ACC112 (cell line): Measurements from ENCODE around the gene KLRF1.
"Not testable (repeated sequence)": the region's sequence is repeated elsewhere in the genome, so short reads cannot be mapped to it uniquely, and the experiment has no call there.

Experiments used
- H2AFZ ChIP-seq: fragments of 200-600 bp; sonication (generic); one replicate; pipeline ENCODE4 v1.6.0; 2017; ENCODE audit warnings: antibody characterized with exemption, low read length; ENCODE audit not compliant: unreplicated experiment
- H3K27ac ChIP-seq: fragments of 200-600 bp; sonication (generic); 2 replicates; pipeline ENCODE4 v1.5.1; 2014; ENCODE audit warnings: low read depth, mild to moderate bottlenecking, antibody characterized with exemption, low read length, moderate library complexity
- H3K27me3 ChIP-seq: fragments of 200-600 bp; sonication (generic); 2 replicates; pipeline ENCODE4 v1.6.1; 2014; ENCODE audit warnings: mild to moderate bottlenecking, antibody characterized with exemption, low read length, moderate library complexity, mixed read lengths; ENCODE audit not compliant: insufficient read depth
- H3K36me3 ChIP-seq: fragments of 200-600 bp; sonication (generic); 2 replicates; pipeline ENCODE4 v1.6.1; 2016; ENCODE audit warnings: mild to moderate bottlenecking, antibody characterized with exemption, low read length, moderate library complexity, mixed read lengths; ENCODE audit not compliant: insufficient read depth
- H3K4me1 ChIP-seq: fragments of 200-600 bp; sonication (generic); one replicate; pipeline ENCODE4 v1.6.1; 2016; ENCODE audit warnings: low read length, mixed read lengths; ENCODE audit not compliant: insufficient read depth, unreplicated experiment, control insufficient read depth
- H3K4me3 ChIP-seq: fragments of 200-600 bp; sonication (generic); 2 replicates; pipeline ENCODE4 v1.5.1; 2014; ENCODE audit warnings: mild to moderate bottlenecking, low read depth, low read length
- H3K79me2 ChIP-seq: fragments of 200-600 bp; sonication (generic); one replicate; pipeline ENCODE4 v1.6.0; 2016; ENCODE audit warnings: low read length; ENCODE audit not compliant: control insufficient read depth, unreplicated experiment, insufficient read depth

Gene KLRF1

DNA sequence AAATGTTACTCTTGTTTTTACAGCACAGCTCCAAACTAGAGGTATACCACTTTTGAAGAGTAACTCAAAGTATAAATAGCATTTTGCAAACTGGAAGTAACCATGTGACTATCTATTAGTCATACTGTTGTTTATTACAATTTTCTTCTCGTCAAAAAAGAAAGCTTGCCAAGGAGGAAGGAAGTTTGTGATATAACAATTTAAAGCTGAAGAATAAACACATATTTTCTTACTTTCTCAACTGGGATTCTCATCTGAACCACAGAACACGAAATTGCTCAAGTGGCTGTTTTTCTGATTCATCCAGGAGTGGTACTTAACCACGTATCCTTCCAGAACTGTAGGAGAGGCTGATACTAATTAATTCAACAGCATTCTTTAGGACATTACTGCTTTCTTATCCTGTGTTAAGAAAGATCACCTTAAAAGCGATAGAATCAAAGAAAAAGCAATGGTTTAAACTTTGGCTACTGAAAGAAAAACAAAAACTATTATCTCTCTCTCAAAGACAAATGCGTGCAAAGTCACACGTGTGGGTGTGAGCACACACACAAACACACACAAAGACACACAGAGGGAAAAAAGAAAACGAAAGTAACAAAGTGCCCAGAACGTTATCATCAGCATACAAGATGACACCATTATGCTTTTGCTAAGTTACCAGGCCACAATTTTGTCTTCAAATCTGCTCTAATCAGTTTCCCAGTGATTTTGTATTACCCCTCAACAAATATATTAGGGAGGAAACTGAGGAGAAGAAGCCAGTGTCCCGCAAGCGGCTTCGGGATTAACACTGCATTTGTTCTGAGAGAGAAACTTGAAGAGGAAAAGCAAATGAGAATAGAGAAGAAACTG, 42.3 kb downstream of the KLRF1 start, which contains the start of gene CLEC2B:
CLEC2B (minus strand) TSS at position 48 of the 855 bp plus-strand sequence.
- H3K27me3 ChIP-seq = no peaks in the 10 kb centered on the region
- peaks cover 12% of the 10 kb centered on the region for H3K4me1 ChIP-seq
- no peaks in the 10 kb centered on the region for H3K36me3 ChIP-seq
- peaks cover 30% of the 10 kb centered on the region for H3K79me2 ChIP-seq
- H3K27ac ChIP-seq = peak within 1 kb of the TSS; percentile 89
- peak within 1 kb of the TSS; percentile 77 for H3K4me3 ChIP-seq
- peak within 1 kb of the TSS; percentile 94 for H2AFZ ChIP-seq

DNA sequence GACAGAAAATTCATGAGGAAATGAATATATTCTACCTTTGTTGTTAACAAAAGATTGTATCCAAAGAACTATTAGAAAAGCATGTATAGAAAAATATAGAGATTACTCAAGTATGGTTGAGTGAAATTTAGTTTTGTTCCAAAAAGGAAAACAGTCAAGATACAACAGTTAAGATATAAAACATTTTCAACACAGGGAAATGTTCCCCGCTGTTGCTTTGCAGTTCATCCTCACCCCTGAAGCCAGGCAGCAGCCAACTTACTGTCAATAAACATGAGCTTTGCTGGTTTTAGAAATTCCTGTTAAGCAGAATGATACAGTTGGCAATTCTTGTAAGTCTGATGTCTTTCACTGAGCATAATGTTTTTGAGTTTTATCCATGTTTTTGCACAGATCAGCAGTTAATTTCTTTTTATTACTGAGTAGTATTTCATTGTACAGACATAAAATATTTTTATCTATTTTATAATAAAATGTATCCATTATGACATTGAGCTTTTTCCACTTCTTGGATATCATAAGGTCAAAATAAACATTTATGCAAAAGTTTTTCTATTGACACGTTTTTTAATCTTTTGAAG, 43.1 kb downstream of the KLRF1 start:
- Histone ChIP-seq H3K4me3 (peak overlapping the region; percentile 77), H2AFZ (peak overlapping the region; percentile 94), H3K79me2 (peaks cover 28% of the 10 kb centered on the region), H3K27me3 (no peaks in the 10 kb centered on the region), H3K27ac (peak overlapping the region; percentile 89), H3K36me3 (no peaks in the 10 kb centered on the region), H3K4me1 (peaks cover 12% of the 10 kb centered on the region)

- Histone ChIP-seq H3K36me3 (no peaks in the 10 kb centered on the region), H3K4me1 (peaks cover 6% of the 10 kb centered on the region), H3K79me2 (peaks cover 13% of the 10 kb centered on the region), H3K27me3 (no peaks in the 10 kb centered on the region), H3K27ac (no peak overlapping the region), H2AFZ (no peak overlapping the region), H3K4me3 (no peak overlapping the region)
Measured at GRCh38 chr12:9872162-9872561, 44.9 kb downstream of the KLRF1 start.

- Histone ChIP-seq H3K27me3 (no peaks in the 10 kb centered on the region), H3K4me1 (peaks cover 6% of the 10 kb centered on the region), H3K79me2 (peaks cover 7% of the 10 kb centered on the region), H3K4me3 (no peak overlapping the region), H3K36me3 (no peaks in the 10 kb centered on the region), H3K27ac (no peak overlapping the region), H2AFZ (no peak overlapping the region)
Measured at GRCh38 chr12:9872742-9873141, 45.5 kb downstream of the KLRF1 start.

DNA sequence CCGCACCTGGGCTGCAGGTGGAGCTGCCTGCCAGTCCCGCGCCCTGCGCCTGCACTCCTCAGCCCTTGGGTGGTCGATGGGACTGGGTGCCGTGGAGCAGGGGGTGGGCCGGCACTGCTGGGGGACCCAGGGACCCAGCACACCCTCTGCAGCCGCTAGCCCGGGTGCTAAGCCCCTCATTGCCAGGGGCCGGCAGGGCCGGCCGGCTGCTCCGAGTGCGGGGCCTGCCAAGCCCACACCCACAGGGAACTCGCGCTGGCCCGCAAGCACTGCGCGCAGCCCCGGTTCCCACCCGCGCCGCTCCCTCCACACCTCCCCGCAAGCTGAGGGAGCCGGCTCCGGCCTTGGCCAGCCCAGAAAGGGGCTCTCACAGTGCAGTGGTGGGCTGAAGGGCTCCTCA, 48.8 kb downstream of the KLRF1 start:
- H3K36me3 ChIP-seq, H2AFZ ChIP-seq, H3K4me3 ChIP-seq, H3K4me1 ChIP-seq, H3K79me2 ChIP-seq, H3K27ac ChIP-seq, H3K27me3 ChIP-seq: not testable (repeated sequence)

DNA sequence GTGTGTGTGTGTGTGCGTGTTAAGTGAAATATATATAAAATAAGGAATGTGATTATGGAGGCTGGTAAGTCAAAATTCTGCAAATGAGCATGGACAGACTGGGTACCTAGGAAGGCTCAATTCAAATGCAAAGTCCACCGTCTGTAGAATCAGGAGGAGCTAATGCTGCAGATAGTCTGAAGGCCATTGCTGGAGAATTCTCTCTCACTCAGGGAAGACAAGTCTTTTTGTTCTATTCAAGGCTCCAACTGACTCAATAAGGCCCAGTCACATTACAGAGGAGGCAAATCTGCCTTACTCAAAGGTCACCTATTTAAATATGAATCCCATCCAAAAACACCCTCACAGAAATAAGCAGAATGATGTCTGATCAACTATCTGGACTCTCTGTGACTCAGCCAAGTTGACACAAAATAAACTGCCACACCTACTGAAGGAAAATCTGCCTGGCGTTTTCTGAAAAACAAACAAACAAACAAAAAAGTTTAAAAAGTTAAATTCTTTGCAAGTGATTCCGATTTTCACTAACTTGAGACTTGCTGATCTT, 53.3 kb downstream of the KLRF1 start:
- no peaks in the 10 kb centered on the region for H3K36me3 ChIP-seq
- no peak overlapping the region for H3K4me3 ChIP-seq
- H3K27me3 ChIP-seq = no peaks in the 10 kb centered on the region
- no peak overlapping the region for H2AFZ ChIP-seq
- H3K4me1 ChIP-seq = no peaks in the 10 kb centered on the region
- no peak overlapping the region for H3K27ac ChIP-seq
- no peaks in the 10 kb centered on the region for H3K79me2 ChIP-seq

DNA sequence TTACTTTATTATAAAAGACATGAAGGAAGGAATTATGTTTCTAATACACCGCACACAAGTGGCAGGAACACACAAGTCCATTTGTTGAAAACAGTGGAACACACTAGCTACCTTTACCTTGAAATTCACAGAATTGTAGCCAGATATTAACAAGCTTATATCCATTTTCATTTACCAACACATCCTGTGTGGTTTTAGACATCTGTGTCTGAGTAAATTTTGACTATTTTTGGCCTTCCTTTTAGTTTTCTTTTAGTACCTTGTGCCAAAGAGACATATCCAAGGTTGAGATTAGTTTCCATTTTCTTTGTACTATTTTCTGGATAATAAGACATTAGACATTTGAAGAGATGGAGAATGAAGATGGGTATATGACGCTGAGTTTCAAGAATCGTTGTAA, 54.0 kb downstream of the KLRF1 start, which contains the start of gene KLRF2:
KLRF2 (plus strand) TSS at position 244 of the 400 bp plus-strand sequence; CDS start at position 351, 107 bp downstream.
- Histone ChIP-seq H3K36me3 (no peaks in the 10 kb centered on the region), H3K27ac (no peak within 1 kb of the TSS), H3K4me1 (no peaks in the 10 kb centered on the region), H3K27me3 (no peaks in the 10 kb centered on the region), H3K79me2 (no peaks in the 10 kb centered on the region), H3K4me3 (no peak within 1 kb of the TSS), H2AFZ (no peak within 1 kb of the TSS)

GRCh38 chr12:9881988-9882387, 54.7 kb downstream of the KLRF1 start:
- Histone ChIP-seq H3K4me1 (no peaks in the 10 kb centered on the region), H3K27ac (no peak overlapping the region), H3K27me3 (no peaks in the 10 kb centered on the region), H3K4me3 (no peak overlapping the region), H3K79me2 (no peaks in the 10 kb centered on the region), H3K36me3 (no peaks in the 10 kb centered on the region), H2AFZ (no peak overlapping the region)

- no peak overlapping the region for H3K4me3 ChIP-seq
- no peaks in the 10 kb centered on the region for H3K27me3 ChIP-seq
- no peaks in the 10 kb centered on the region for H3K4me1 ChIP-seq
- no peak overlapping the region for H2AFZ ChIP-seq
- H3K27ac ChIP-seq = no peak overlapping the region
- no peaks in the 10 kb centered on the region for H3K79me2 ChIP-seq
- no peaks in the 10 kb centered on the region for H3K36me3 ChIP-seq
Measured at GRCh38 chr12:9883175-9883574, 55.9 kb downstream of the KLRF1 start.

DNA sequence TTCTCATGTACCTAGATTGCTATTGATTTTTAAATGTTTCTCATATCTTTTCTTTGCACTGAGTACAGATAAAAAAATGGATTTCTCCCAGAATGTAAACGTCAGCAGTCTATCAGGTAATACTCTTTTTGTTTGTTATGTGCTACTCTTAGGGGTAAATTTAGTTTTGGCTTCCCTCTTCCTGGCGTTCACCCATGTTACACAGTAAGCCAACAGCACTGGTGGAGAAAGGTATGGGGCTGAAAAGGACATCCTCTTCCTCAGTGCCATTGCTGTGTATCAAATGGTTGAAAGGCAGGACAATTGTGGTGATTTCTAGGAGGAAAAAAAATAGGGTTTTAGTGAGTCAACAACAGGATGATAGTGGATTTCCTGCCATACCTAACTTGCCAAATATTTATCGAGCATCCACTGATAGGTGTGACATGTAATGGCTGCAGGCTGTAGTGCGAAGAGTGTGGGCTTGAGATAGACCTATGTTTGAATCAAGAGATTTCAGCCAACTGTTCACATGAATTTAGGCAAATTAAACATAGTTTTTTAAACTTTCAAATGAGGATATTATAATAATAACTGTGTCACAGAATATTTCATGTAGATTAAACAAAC, 61.5 kb downstream of the KLRF1 start:
- H3K4me1 ChIP-seq = no peaks in the 10 kb centered on the region
- H3K4me3 ChIP-seq = no peak overlapping the region
- H3K79me2 ChIP-seq = no peaks in the 10 kb centered on the region
- no peaks in the 10 kb centered on the region for H3K36me3 ChIP-seq
- no peak overlapping the region for H2AFZ ChIP-seq
- H3K27me3 ChIP-seq = no peaks in the 10 kb centered on the region
- no peak overlapping the region for H3K27ac ChIP-seq
